DND-41 (cell line): ENCODE results near the gene CYCS.

Source experiments
- CTCF ChIP-seq: IDR thresholded peaks from 2 replicates; pipeline ENCODE4 v1.5.1; 2012; ENCODE audit warnings: borderline replicate concordance, low read length, moderate library complexity, mild to moderate bottlenecking; ENCODE audit not compliant: poor library complexity, severe bottlenecking; ENCODE audit errors: extremely low read depth
- EZH2 ChIP-seq: IDR thresholded peaks from 3 replicates; pipeline ENCODE4 v1.6.1; 2012; ENCODE audit warnings: borderline replicate concordance, low read depth, mild to moderate bottlenecking, moderate library complexity, low read length, inconsistent platforms; ENCODE audit not compliant: severe bottlenecking

GRCh38 chr7:25126751-25127150 lies 1.7 kb upstream of the CYCS start:
- TF ChIP-seq CTCF (no peak), EZH2 (no peak)
